ENCODE measurements around the gene INSYN1.
"Not testable (repeated sequence)": the region's sequence is repeated elsewhere in the genome, so short reads cannot be mapped to it uniquely, and the experiment has no call there.

Gene INSYN1

GRCh38 chr15:73753250-73754130 is at the start of gene INSYN1:
INSYN1 (minus strand) TSS chr15:73753351; CDS start chr15:73751130, 2,221 bp downstream.
- DNase-seq (ENCODE audit: low spot score) = peak; percentile 78

- no peak for DNase-seq (ENCODE audit: low spot score)
These were observed 49.4 kb upstream of the INSYN1 start for GRCh38 chr15:73802431-73803041.

GRCh38 chr15:73800662-73801345 is 47.7 kb upstream of the INSYN1 start:
- peak; percentile 88 for DNase-seq (ENCODE audit: low spot score)

DNA sequence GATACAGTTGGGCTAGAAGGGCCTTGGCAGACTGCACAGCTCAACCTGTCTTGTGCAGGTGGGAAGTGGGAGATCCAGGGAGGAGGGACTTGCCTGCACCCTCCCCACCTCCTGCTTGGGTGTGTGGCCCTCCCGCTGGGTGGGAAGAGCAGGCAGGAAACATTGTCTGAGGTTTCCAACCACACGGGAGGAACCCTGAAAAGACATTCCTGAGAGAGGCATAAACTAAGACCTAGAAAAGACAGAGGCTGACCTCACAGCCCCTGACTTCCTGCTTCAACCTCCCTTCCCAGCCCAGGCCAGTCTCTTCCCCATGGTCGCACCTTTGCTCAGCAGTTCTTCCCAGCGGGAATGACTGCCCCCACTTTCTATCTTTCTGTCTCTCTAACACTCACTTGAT is 46.3 kb upstream of the INSYN1 start:
- peak; percentile 42 for DNase-seq (ENCODE audit: low spot score)

DNA sequence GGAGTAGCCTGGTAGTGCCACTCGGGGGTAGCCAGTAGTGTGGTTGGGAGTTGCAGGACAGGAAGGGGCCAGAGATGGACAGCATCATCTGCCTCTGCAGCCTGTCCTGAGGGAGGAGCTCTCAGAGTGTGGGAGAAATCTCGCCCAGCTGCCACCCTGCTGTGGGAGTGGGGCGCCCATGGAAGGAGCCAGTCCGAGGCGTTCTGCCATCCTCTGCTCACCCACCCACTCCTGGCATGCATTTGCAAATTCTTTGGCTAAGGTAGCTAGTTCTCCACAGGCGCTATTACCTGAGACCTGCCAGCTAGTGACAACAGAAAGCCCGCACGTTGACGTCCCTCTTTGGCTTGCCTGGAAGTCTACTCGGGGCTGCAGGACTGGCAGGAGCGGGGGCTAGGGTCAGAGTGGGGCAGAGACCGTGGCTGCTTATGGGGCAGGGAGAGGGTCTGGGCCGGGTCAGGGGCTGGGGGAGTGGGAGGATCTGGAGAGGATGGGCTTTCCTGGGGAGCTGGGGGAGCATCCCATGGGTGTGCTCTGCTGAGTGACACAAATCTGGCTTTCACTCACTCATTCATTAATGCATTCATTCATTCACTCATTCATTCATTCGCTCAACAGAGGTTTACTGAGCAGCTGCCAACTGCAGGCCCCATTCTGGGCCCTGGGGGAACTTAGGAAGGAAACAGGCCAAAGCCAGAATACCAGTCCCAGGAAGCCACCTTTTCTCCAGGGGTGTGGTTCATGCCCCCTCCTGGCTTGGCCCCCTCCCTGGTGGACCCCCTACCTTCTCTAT is 44.4 kb upstream of the INSYN1 start:
- DNase-seq (ENCODE audit: low spot score) = no peak

DNA sequence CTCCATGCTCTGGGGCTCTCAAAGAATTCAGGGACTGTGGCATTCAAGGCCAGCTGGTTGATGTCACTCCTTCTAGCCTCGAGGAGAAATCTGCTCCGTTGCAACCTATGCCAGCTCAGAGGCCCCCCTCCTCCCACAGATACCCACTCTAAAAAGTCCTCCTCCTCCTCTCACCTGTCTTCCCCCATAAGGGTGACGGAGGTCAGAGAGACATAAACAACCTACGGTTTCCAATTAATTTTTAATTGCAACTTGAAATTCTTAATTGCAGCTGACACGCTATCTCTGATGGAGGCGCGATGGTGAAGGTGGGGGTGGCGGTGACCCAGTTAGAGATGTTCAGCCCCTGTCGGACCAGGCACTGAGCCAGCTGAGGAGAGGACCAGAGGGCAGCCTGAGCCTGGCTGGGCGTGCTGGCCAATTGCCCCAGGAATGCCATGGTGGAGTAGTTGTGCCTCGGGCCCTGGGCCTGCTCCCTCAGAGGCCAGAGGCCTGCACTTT is 43.2 kb upstream of the INSYN1 start:
- DNase-seq (ENCODE audit: low spot score) = no peak

- no peak for DNase-seq (ENCODE audit: low spot score)
These were observed 41.4 kb upstream of the INSYN1 start for GRCh38 chr15:73794443-73795133.

GRCh38 chr15:73792899-73793541 is 39.9 kb upstream of the INSYN1 start:
- DNase-seq (ENCODE audit: low spot score) = not testable (repeated sequence)

GRCh38 chr15:73792415-73792814 is 39.3 kb upstream of the INSYN1 start:
- no peak for DNase-seq (ENCODE audit: low spot score)

DNA sequence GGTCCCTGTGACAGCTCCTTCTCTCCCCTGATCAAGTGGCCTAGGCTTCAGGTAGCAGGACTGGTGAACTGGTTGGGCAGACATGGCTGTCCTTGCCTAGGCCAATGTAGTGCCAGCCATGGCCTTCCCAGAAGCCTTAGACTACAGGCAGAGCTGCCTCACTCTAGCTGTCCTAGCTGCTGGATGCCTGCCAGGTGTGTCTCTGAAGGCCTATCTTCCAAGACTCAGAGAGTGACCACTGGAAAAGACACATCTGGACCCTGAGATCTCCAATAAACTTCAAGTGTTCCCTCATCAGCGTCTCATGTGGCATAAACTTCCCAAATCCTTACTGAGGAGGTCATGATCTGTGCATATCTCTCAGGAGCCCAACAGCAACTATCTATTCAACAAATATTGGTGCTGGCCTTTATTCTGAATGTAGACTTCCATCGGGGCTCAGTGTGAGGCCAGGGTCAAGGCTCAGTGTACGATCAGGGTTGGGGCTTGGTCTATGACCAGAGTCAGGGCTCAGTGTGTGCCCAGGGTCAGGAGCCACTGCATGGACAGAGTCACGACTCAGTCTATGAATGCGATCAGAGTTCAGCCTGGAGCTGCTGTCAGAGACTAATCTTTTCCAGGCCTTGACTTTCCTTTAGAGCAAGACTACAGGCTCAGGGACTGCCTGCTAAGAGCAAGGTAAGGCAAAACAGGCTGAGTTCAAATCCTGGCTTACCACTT is 36.5 kb upstream of the INSYN1 start:
- no peak for DNase-seq (ENCODE audit: low spot score)

GRCh38 chr15:73787621-73788020 is 34.5 kb upstream of the INSYN1 start:
- no peak for DNase-seq (ENCODE audit: low spot score)

- no peak for DNase-seq (ENCODE audit: low spot score)
These were observed 33.4 kb upstream of the INSYN1 start for GRCh38 chr15:73786538-73786937.

DNA sequence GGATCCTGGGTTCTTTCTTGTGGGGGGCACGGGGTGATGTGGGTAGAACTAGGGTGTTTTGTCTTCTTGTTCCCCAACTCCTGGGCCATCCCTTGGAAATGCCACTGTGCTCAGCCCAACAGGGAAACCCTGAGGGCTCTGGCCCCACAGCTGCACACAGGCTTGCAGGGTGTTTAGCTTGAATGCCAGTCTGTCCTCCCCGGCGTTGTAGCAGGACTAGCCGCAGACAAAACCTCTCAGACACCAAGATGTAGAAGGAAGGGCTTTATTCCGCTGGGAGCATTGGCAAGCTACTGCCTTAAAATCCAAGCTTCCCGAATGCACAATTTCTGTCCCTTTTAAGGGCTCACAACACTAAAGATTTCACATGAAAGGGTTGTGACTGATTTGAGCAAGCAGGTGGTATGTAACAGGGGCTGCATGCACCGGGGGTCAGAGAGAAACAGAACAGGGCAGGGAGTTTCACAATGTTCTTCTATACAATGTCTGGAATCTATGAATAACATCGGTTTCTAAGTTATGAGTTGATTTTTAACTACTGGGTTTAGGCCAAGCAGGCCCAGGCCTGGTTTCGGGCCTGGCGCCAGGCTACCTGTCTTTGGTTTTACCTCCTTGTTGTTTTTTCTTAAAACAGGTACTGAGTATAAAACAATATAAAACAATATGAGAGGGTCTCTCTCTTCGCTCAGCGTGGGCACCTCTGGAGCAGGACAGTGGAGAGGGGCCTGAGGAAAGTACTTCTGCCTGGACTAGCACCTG is 32.3 kb upstream of the INSYN1 start:
- not testable (repeated sequence) for DNase-seq (ENCODE audit: low spot score)

- DNase-seq (ENCODE audit: low spot score) = no peak
These were observed 31.1 kb upstream of the INSYN1 start for GRCh38 chr15:73784291-73784690.

DNA sequence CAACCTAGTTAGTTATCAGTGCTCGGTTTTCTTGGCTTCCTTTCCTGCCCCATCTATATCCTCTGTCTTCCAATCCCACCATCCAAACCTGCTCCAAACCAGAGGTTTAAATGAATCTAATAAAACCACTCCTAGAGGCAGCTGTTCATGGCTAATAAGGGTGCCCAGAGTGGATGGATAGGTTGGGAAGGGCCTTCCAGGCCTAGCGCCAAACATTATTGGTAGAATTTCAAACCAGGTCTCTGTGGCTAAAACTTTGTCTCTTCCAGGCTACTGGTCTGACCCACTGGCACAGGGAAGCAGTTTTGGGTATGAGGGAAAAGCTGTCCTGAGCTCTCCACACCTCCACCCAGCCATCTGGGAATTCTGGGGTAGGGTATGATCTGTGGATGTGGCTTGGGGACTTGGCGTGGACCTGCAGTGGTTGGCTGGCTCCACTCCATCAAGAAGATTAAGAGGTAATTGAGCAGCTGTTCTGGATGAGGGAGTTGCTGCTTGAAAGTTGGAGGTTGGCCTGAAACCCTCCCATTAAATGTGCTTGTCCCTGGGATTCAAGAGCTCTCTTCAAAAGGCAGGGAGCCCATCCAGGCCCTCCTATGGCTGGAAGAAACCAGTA is 29.3 kb upstream of the INSYN1 start:
- DNase-seq (ENCODE audit: low spot score) = no peak

DNA sequence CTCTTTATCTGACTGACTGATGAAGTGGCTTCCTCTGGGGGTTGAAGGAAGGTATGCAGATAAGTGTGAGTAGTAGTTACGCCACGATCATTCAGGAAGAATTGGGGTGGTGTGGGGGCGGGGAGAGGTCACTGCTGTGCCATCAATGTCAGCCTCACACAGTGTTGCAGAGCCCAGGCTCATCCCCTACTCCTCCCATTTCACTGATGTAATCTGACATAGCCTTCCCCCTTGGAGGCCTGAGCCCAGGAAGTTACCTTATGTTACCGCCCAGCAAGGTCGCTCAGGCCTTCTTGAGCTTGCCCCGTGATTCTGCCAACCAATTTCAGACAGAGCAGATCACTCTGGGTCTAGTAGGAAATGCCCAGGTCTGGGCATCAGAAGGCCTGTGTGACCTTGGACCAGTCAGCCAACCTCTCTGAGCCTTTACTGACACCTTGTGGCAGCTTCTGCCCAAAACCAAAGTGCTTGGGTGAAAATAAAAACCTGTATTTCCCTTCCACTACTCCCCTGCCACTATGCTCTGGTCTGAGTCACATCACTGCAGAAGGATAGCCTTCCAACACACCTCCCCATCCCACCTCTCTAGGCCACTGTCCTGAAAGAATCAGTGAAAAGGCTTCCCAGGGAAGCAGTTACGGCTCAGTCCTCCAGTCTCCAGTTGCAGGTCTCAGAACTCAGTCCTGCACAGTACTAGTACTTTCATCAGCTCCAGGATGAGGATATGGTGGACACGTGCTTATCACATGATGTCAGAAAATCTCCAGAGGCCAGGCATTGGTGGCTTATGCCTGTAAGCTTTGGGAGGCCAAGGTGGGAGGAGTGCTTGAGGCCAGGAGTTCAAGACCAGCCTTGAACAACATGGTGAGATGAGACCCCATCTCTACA is 28.1 kb upstream of the INSYN1 start:
- DNase-seq (ENCODE audit: low spot score) = peak; percentile 58

DNA sequence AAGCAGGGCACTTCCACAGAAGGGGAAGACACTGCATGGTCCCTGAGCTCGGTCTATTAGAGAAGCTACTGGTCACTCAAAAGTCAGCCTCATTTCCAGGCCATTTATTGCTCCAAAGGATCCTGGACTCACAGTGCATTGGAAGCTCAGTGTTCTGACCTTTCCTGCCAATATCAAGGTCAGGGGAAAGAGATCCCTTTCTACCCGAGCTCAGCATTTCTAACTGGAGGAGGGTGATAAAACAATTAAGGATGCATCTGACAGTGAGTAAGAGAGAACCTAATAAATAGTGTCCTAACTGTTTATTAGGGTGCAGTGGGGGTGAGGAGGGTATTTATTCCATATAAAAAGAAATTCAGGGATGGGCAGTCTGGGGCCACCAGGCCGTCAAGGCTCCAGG is 26.8 kb upstream of the INSYN1 start:
- no peak for DNase-seq (ENCODE audit: low spot score)

- no peak for DNase-seq (ENCODE audit: low spot score)
These were observed 24.6 kb upstream of the INSYN1 start for GRCh38 chr15:73777741-73778140.
